Neural crest cell (in vitro differentiated cells): ENCODE results near the gene JPH3. TPM values are rescaled to one million over a fixed set of nuclear protein-coding genes. Genes with fewer than 3 reads are reported as not detected.
A peak's percentile ranks its signal among the peaks of the same experiment; 100 is the strongest.

ENCODE experiments used
- DNase-seq: peaks from one replicate; pipeline ENCODE4 v3.0.0; 2021; ENCODE audit warnings: low read depth, mixed read lengths, low spot score
- H3K27ac Mint-ChIP-seq: one replicate; pipeline ENCODE4 v1.8.0; 2021; ENCODE audit warnings: mild to moderate bottlenecking, mixed read lengths; ENCODE audit not compliant: unreplicated experiment
- H3K27me3 Mint-ChIP-seq: 2 replicates; pipeline ENCODE4 v1.8.0; 2021; ENCODE audit warnings: low read depth, mild to moderate bottlenecking, mixed read lengths
- H3K36me3 Mint-ChIP-seq: 2 replicates; pipeline ENCODE4 v1.8.0; 2021; ENCODE audit warnings: low read depth, mild to moderate bottlenecking, mixed read lengths
- H3K4me1 Mint-ChIP-seq: 2 replicates; pipeline ENCODE4 v1.8.0; 2021; ENCODE audit warnings: mixed read lengths
- H3K4me3 Mint-ChIP-seq: one replicate; pipeline ENCODE4 v1.8.0; 2021; ENCODE audit warnings: mild to moderate bottlenecking, mixed read lengths
- H3K9me3 Mint-ChIP-seq: 2 replicates; pipeline ENCODE4 v1.8.0; 2021; ENCODE audit warnings: mixed read lengths
- total RNA-seq: library from RNA; stranded (reverse); gene quantifications from 2 replicates; pipeline ENCODE4 v1.2.1, GENCODE V29; 2021
- TF ChIP-seq, protein P1 (sequence below): fragments of 200-600 bp; sonication (generic); conservative IDR thresholded peaks from 2 replicates; pipeline ENCODE4 v1.5.0; 2021; ENCODE audit warnings: antibody characterized with exemption, mild to moderate bottlenecking

Gene JPH3
- total RNA-seq, 1 donor from 2014 or later: 9.1 TPM

DNA sequence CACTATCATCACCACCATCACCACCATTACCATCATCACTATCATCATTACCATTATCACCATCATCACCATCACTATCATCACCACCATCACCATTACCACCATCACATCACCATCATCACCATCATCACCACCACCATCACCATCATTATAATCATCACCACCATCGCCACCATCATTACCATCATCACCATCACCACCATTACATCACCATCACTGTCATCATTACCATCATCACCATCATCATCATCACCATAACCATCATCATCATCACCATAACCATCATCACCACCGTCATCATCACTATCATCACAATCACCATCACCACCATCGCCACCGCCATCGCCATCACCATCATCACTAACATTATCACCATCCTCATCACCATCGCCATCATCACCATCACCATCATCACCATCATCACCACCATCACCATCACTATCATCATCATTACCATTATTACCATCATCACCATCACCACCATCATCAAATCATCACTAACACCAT lies 4.9 kb upstream of the JPH3 start:
- no peak for DNase-seq
- TF ChIP-seq, protein P1, sequence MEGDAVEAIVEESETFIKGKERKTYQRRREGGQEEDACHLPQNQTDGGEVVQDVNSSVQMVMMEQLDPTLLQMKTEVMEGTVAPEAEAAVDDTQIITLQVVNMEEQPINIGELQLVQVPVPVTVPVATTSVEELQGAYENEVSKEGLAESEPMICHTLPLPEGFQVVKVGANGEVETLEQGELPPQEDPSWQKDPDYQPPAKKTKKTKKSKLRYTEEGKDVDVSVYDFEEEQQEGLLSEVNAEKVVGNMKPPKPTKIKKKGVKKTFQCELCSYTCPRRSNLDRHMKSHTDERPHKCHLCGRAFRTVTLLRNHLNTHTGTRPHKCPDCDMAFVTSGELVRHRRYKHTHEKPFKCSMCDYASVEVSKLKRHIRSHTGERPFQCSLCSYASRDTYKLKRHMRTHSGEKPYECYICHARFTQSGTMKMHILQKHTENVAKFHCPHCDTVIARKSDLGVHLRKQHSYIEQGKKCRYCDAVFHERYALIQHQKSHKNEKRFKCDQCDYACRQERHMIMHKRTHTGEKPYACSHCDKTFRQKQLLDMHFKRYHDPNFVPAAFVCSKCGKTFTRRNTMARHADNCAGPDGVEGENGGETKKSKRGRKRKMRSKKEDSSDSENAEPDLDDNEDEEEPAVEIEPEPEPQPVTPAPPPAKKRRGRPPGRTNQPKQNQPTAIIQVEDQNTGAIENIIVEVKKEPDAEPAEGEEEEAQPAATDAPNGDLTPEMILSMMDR: no peak
- no peak overlapping the region for H3K4me3 Mint-ChIP-seq
- no peaks in the 10 kb centered on the region for H3K36me3 Mint-ChIP-seq
- H3K9me3 Mint-ChIP-seq: no peaks in the 10 kb centered on the region
- no peaks in the 10 kb centered on the region for H3K4me1 Mint-ChIP-seq
- peaks cover 34% of the 10 kb centered on the region for H3K27me3 Mint-ChIP-seq
- no peak overlapping the region for H3K27ac Mint-ChIP-seq

GRCh38 chr16:87598431-87598830 lies 3.9 kb upstream of the JPH3 start:
- Mint-ChIP-seq H3K36me3 (no peaks in the 10 kb centered on the region), H3K27ac (no peak overlapping the region), H3K27me3 (peaks cover 34% of the 10 kb centered on the region), H3K4me1 (peaks cover 4% of the 10 kb centered on the region), H3K9me3 (no peaks in the 10 kb centered on the region), H3K4me3 (no peak overlapping the region)
- TF ChIP-seq, protein P1: no peak
- no peak for DNase-seq

DNA sequence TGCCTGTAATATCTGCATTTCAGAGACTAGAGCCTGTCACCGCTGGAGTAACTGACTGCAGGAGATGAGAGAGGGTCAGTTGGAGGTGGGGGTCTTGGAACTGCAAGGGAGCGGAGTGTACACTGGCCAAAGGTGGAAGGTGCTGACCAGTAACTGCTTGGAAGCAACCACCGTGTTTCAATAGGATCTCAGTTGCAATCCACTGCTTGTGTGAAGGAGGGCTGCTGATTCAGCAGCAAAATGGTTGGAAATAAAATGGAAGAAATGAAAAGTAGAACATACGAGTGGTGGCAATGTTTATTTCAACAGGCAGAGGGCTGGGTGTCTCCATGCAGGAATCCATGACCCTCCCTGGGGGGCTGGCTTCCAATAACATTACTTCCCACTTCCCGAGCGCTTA lies 2.1 kb upstream of the JPH3 start:
- Mint-ChIP-seq H3K4me3 (peak overlapping the region; percentile 85), H3K27ac (no peak overlapping the region), H3K4me1 (peaks cover 11% of the 10 kb centered on the region), H3K27me3 (peaks cover 37% of the 10 kb centered on the region), H3K9me3 (no peaks in the 10 kb centered on the region), H3K36me3 (peaks cover 4% of the 10 kb centered on the region)
- TF ChIP-seq, protein P1: no peak
- DNase-seq: no peak

GRCh38 chr16:87601401-87601981 lies 817 bp upstream of the JPH3 start:
- peak overlapping the region; percentile 84 for H3K4me3 Mint-ChIP-seq
- TF ChIP-seq, protein P1: no peak
- DNase-seq: no peak

GRCh38 chr16:87602821-87603683 lies 744 bp downstream of the JPH3 start:
- Mint-ChIP-seq H3K27me3 (peaks cover 51% of the 10 kb centered on the region), H3K36me3 (peaks cover 4% of the 10 kb centered on the region), H3K27ac (no peak overlapping the region), H3K4me1 (peaks cover 11% of the 10 kb centered on the region), H3K4me3 (peak overlapping the region; percentile 93), H3K9me3 (no peaks in the 10 kb centered on the region)
- TF ChIP-seq, protein P1: no peak
- DNase-seq: no peak

More at GRCh38 chr16:87601401-87601981, 817 bp upstream of the JPH3 start:
- H3K27ac Mint-ChIP-seq: no peak overlapping the region
- H3K4me1 Mint-ChIP-seq: peaks cover 11% of the 10 kb centered on the region
- peaks cover 37% of the 10 kb centered on the region for H3K27me3 Mint-ChIP-seq
- no peaks in the 10 kb centered on the region for H3K9me3 Mint-ChIP-seq
- H3K36me3 Mint-ChIP-seq: peaks cover 4% of the 10 kb centered on the region
